ENCODE data around the gene FAM219A. TPM values are rescaled to one million over a fixed set of nuclear protein-coding genes. Genes with fewer than 3 reads are reported as not detected.
"Not testable (repeated sequence)": the region's sequence is repeated elsewhere in the genome, so short reads cannot be mapped to it uniquely, and the experiment has no call there.

FAM219A gene
- total and polyA plus RNA-seq, 5 donors = 19.8 to 28.1 (median 23.8) TPM

DNA sequence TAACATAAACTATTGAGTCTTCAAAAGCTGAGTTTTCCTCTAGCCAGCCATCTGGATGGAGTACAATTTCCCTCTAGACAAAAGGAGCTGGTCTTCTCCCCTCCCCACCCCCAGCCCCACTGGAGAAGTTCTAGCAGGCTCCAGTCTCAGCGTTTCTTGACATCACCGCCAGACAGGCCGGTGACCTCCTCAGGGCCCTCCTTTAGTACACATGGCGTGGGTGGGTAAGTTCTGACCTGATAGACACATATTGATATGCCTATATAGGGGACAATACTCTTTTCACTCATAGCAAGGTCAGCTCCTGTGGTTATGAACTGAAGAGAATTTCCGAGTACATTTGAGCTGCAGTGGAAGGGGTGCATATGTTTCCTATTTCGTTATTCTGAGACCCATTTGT is 27.5 kb upstream of the FAM219A start:
- no peak for DNase-seq

DNA sequence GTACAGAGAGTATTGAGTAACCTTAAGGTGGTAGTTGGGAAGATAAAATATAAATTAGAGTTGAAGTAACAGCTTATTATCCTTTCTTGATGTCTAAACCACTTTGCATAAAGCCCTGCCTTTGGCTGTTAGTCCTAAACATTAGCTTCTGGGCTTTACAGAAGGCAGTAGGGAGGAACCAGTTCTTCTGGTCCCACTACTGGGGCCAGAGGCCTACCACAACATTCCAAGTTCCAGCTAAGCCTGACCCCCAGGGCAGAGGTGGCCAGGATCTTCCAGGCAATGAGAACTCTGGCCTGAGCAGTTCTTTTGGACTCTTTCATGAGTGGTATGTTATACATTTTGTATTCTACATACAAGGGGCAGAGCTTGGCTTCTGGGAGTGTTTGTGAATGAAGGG is 26.3 kb upstream of the FAM219A start:
- H3K27me3 ChIP-seq (ENCODE audit: control insufficient read depth, insufficient read depth) = no peaks in the 10 kb centered on the region
- H3K4me1 ChIP-seq (ENCODE audit: control insufficient read depth, insufficient read depth, low read length) = no peaks in the 10 kb centered on the region
- H3K4me3 ChIP-seq (ENCODE audit: low read length) = no peak overlapping the region
- intact Hi-C loops (cut with DNase I) = no loop called here
- H3K9me3 ChIP-seq (ENCODE audit: control insufficient read depth, low read length) = no peaks in the 10 kb centered on the region
- no peak for DNase-seq
- no peak overlapping the region for H3K27ac ChIP-seq (ENCODE audit: low read length)
- no peak for ATAC-seq

More for the DNA sequence above, 27.5 kb upstream of the FAM219A start:
- H3K4me3 ChIP-seq (ENCODE audit: low read length) = no peak overlapping the region
- H3K9me3 ChIP-seq (ENCODE audit: control insufficient read depth, low read length) = no peaks in the 10 kb centered on the region
- intact Hi-C loops (cut with DNase I) = no loop called here
- ATAC-seq = no peak
- 71% methylated on average over 6 of the region's 6 CpGs for WGBS
- no peak overlapping the region for H3K27ac ChIP-seq (ENCODE audit: low read length)
- H3K4me1 ChIP-seq (ENCODE audit: control insufficient read depth, insufficient read depth, low read length) = no peaks in the 10 kb centered on the region
- no peaks in the 10 kb centered on the region for H3K27me3 ChIP-seq (ENCODE audit: control insufficient read depth, insufficient read depth)

GRCh38 chr9:34482746-34483145 is 24.4 kb upstream of the FAM219A start:
- H3K27ac ChIP-seq (ENCODE audit: low read length); H3K4me1 ChIP-seq (ENCODE audit: control insufficient read depth, insufficient read depth, low read length); DNase-seq; H3K9me3 ChIP-seq (ENCODE audit: control insufficient read depth, low read length); ATAC-seq; intact Hi-C loops (cut with DNase I); H3K4me3 ChIP-seq (ENCODE audit: low read length); H3K27me3 ChIP-seq (ENCODE audit: control insufficient read depth, insufficient read depth): not testable (repeated sequence)
- 96% methylated on average over 22 of the region's 27 CpGs for WGBS

GRCh38 chr9:34481620-34482019 is 23.2 kb upstream of the FAM219A start:
- intact Hi-C loops (cut with DNase I) = not testable (repeated sequence)

DNA sequence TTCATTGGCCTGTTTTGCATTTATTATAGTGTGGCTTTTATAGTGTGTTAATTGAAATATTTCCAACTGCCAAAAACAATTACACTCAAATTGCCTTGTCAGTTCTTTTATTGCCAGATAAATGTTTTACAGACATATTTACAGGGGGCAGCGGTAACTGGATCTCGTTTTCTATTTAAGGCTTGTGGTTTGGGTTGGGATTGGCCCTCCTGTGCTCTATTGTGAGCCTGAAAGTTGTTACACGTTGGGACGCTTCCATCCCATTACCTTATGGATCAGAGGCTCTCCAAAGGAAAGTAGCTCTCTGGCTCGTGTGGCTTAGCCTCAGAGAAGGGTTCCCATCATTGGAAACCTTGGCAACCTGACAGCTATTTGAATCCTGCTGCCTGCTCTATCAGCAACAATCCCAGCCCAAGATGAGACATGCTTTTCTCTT is 21.1 kb upstream of the FAM219A start:
- Histone ChIP-seq H3K9me3 (ENCODE audit: control insufficient read depth, low read length) (no peaks in the 10 kb centered on the region), H3K27ac (ENCODE audit: low read length) (no peak overlapping the region), H3K4me1 (ENCODE audit: control insufficient read depth, insufficient read depth, low read length) (no peaks in the 10 kb centered on the region), H3K27me3 (ENCODE audit: control insufficient read depth, insufficient read depth) (no peaks in the 10 kb centered on the region), H3K4me3 (ENCODE audit: low read length) (no peak overlapping the region)
- WGBS = 62% methylated on average over 5 of the region's 5 CpGs
- ATAC-seq (no peak), DNase-seq (no peak)
- intact Hi-C loops (cut with DNase I) = no loop called here

More at GRCh38 chr9:34481620-34482019, 23.2 kb upstream of the FAM219A start:
- H3K4me1 ChIP-seq (ENCODE audit: control insufficient read depth, insufficient read depth, low read length); H3K27me3 ChIP-seq (ENCODE audit: control insufficient read depth, insufficient read depth); DNase-seq; H3K27ac ChIP-seq (ENCODE audit: low read length); ATAC-seq; H3K4me3 ChIP-seq (ENCODE audit: low read length); H3K9me3 ChIP-seq (ENCODE audit: control insufficient read depth, low read length): not testable (repeated sequence)
- 69% methylated on average over 13 of the region's 13 CpGs for WGBS

DNA sequence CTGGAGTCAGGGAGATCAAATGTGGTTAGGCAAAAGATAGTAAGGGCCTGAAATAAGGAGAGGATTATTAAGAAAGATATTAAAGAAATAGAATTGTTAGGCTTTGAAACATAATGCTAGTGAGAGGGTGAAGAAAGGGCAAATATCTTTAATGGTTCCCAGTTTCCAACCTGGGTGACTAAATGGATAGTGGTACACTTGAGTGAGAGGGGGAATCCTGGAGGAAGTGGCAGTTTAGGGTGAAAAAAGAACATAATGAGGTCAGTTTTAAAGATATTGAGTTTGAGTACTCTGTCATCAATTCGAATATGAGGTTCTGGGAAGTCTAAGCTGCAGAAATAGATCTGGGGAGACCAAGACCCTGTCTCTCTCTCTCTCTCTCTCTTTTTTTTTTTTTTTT is 19.2 kb upstream of the FAM219A start:
- no peaks in the 10 kb centered on the region for H3K27me3 ChIP-seq (ENCODE audit: control insufficient read depth, insufficient read depth)
- DNase-seq (no peak), ATAC-seq (no peak)
- H3K27ac ChIP-seq (ENCODE audit: low read length) = no peak overlapping the region
- intact Hi-C loops (cut with DNase I) = no loop called here
- WGBS = 73% methylated on average over 1 of the region's 1 CpG
- no peaks in the 10 kb centered on the region for H3K9me3 ChIP-seq (ENCODE audit: control insufficient read depth, low read length)
- H3K4me3 ChIP-seq (ENCODE audit: low read length) = no peak overlapping the region
- H3K4me1 ChIP-seq (ENCODE audit: control insufficient read depth, insufficient read depth, low read length) = no peaks in the 10 kb centered on the region

GRCh38 chr9:34475097-34475496 is 16.7 kb upstream of the FAM219A start:
- WGBS = 47% methylated on average over 3 of the region's 3 CpGs
- DNase-seq = no peak
- Histone ChIP-seq H3K4me1 (ENCODE audit: control insufficient read depth, insufficient read depth, low read length) (no peaks in the 10 kb centered on the region), H3K9me3 (ENCODE audit: control insufficient read depth, low read length) (no peaks in the 10 kb centered on the region), H3K4me3 (ENCODE audit: low read length) (no peak overlapping the region), H3K27me3 (ENCODE audit: control insufficient read depth, insufficient read depth) (no peaks in the 10 kb centered on the region), H3K27ac (ENCODE audit: low read length) (no peak overlapping the region)
- ATAC-seq = no peak
- intact Hi-C loops (cut with DNase I) = no loop called here

GRCh38 chr9:34465468-34465867 is 7.1 kb upstream of the FAM219A start:
- Histone ChIP-seq H3K9me3 (ENCODE audit: control insufficient read depth, low read length) (no peaks in the 10 kb centered on the region), H3K4me1 (ENCODE audit: control insufficient read depth, insufficient read depth, low read length) (no peaks in the 10 kb centered on the region), H3K27me3 (ENCODE audit: control insufficient read depth, insufficient read depth) (no peaks in the 10 kb centered on the region), H3K27ac (ENCODE audit: low read length) (no peak overlapping the region), H3K4me3 (ENCODE audit: low read length) (no peak overlapping the region)
- DNase-seq (no peak), ATAC-seq (no peak)
- intact Hi-C loops (cut with DNase I) = no loop called here
- WGBS = 22% methylated on average over 1 of the region's 1 CpG

- no peak for DNase-seq
- ATAC-seq = no peak
- WGBS = 78% methylated on average over 2 of the region's 2 CpGs
- H3K27ac ChIP-seq (ENCODE audit: low read length) = no peak overlapping the region
- no peaks in the 10 kb centered on the region for H3K4me1 ChIP-seq (ENCODE audit: control insufficient read depth, insufficient read depth, low read length)
- H3K4me3 ChIP-seq (ENCODE audit: low read length) = no peak overlapping the region
- no peaks in the 10 kb centered on the region for H3K27me3 ChIP-seq (ENCODE audit: control insufficient read depth, insufficient read depth)
- intact Hi-C loops (cut with DNase I) = no loop called here
- no peaks in the 10 kb centered on the region for H3K9me3 ChIP-seq (ENCODE audit: control insufficient read depth, low read length)
Observed at GRCh38 chr9:34464571-34464970, 6.2 kb upstream of the FAM219A start.

DNA sequence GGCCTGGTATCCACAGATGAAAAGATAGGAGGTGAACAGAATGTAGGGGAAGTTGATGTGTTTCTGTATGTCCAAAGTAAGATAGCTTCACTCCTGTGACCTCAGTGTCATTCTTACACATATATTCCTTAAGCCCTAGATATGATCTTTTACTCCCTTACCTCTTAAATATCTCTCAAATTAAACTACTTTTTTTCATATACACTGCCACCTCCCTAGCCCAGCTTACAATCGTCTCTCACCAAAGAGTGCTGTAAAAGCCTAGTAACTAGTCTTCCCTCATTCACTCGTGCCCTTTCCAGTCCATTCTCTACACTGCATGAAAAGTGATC is 5.5 kb upstream of the FAM219A start:
- H3K4me1 ChIP-seq (ENCODE audit: control insufficient read depth, insufficient read depth, low read length) = no peaks in the 10 kb centered on the region
- no peak overlapping the region for H3K4me3 ChIP-seq (ENCODE audit: low read length)
- no peaks in the 10 kb centered on the region for H3K9me3 ChIP-seq (ENCODE audit: control insufficient read depth, low read length)
- intact Hi-C loops (cut with DNase I) = no loop called here
- ATAC-seq = no peak
- H3K27ac ChIP-seq (ENCODE audit: low read length) = no peak overlapping the region
- WGBS = 71% methylated on average over 2 of the region's 2 CpGs
- no peaks in the 10 kb centered on the region for H3K27me3 ChIP-seq (ENCODE audit: control insufficient read depth, insufficient read depth)
- DNase-seq = no peak

DNA sequence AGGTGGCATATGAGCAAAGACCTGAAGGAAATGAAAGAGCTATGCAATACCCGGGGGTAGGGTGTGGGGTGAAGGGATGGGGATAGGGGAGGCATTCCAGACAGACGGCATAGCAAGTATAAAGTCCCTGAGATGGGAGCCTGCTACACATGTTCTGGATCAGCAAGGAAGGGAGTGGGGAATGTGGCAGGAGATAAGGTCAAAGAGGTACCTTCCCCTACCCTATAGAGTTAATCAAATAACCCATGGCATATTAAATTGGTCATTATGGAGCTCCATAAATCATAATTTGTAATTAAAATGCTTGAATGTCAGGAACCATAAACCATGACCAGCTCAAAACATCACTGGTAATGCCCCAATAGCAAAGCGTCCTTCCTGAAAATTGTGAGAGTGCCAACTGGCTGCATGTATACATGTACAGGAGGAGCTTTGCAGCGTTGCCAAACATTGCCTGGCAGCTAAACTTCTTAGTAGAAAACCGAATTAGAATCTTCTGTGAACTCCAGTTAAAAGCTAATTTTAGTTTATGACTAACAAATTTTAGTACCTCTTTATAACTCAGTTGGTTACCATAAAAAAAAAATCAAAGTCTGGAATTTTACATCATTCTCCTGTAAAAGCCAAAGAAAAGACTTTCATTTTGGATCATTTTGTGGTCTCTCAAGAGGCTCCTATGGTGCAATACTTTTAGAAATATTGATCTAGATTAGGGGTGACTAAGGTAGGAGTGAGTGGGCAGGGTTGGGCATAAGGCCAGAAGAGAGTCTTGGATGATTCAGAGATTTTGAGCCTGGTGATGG is 4.9 kb upstream of the FAM219A start:
- no peak for ATAC-seq
- no peak for DNase-seq
- no peaks in the 10 kb centered on the region for H3K4me1 ChIP-seq (ENCODE audit: control insufficient read depth, insufficient read depth, low read length)
- no peaks in the 10 kb centered on the region for H3K9me3 ChIP-seq (ENCODE audit: control insufficient read depth, low read length)
- no peak overlapping the region for H3K27ac ChIP-seq (ENCODE audit: low read length)
- H3K27me3 ChIP-seq (ENCODE audit: control insufficient read depth, insufficient read depth) = no peaks in the 10 kb centered on the region
- WGBS = 49% methylated on average over 5 of the region's 5 CpGs
- intact Hi-C loops (cut with DNase I) = no loop called here
- H3K4me3 ChIP-seq (ENCODE audit: low read length) = no peak overlapping the region

- DNase-seq (no peak), ATAC-seq (no peak)
- no peaks in the 10 kb centered on the region for H3K27me3 ChIP-seq (ENCODE audit: control insufficient read depth, insufficient read depth)
- no peaks in the 10 kb centered on the region for H3K9me3 ChIP-seq (ENCODE audit: control insufficient read depth, low read length)
- H3K4me1 ChIP-seq (ENCODE audit: control insufficient read depth, insufficient read depth, low read length) = peaks cover 3% of the 10 kb centered on the region
- intact Hi-C loops (cut with DNase I) = no loop called here
- no peak overlapping the region for H3K4me3 ChIP-seq (ENCODE audit: low read length)
- H3K27ac ChIP-seq (ENCODE audit: low read length) = no peak overlapping the region
- WGBS = 56% methylated on average over 3 of the region's 3 CpGs
Observed at GRCh38 chr9:34459941-34460340, 1.6 kb upstream of the FAM219A start.

All from right cardiac atrium (tissue), 5 donors.